ENCODE measurements around the gene KRT5.

The KRT5 gene

DNA sequence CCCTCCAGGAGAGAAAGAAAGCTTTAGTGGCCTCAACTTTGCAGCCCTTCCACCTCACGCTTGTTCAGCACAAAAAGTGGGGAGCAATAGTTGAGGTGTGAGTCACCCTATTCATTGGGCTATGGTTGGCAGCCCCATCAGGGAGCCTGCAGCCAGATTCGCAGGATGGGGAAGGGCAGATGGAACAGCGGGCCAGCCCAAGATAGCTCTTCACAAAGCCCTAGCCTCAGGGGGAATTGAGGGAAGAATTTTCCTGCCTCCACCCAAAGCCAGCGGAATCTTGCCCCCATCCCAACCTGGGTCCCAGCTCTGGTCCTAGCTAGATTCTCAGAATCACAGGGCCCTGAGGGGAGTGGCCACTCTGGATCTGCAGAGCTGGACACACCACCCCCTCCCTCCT lies 3.6 kb upstream of the KRT5 start:
- in situ Hi-C loops (cut with HindIII; ENCODE audit: low pct_unique_long_range_greater_than_20kb, low sequenced_read_pairs) = no loop called here
- no peak for TF ChIP-seq JUND (IDR thresholded peaks at IDR 0.05; ENCODE audit: low read depth)
- no peak for DNase-seq (ENCODE audit: low read depth in 1 of 2, low spot score in 1 of 2)

- no peak for DNase-seq (ENCODE audit: low read depth in 1 of 2, low spot score in 1 of 2)
- TF ChIP-seq JUND (IDR thresholded peaks at IDR 0.05; ENCODE audit: low read depth) = no peak
- in situ Hi-C loops (cut with HindIII; ENCODE audit: low pct_unique_long_range_greater_than_20kb, low sequenced_read_pairs) = no loop called here
Measured at GRCh38 chr12:52522346-52523011, 2.3 kb upstream of the KRT5 start.

DNA sequence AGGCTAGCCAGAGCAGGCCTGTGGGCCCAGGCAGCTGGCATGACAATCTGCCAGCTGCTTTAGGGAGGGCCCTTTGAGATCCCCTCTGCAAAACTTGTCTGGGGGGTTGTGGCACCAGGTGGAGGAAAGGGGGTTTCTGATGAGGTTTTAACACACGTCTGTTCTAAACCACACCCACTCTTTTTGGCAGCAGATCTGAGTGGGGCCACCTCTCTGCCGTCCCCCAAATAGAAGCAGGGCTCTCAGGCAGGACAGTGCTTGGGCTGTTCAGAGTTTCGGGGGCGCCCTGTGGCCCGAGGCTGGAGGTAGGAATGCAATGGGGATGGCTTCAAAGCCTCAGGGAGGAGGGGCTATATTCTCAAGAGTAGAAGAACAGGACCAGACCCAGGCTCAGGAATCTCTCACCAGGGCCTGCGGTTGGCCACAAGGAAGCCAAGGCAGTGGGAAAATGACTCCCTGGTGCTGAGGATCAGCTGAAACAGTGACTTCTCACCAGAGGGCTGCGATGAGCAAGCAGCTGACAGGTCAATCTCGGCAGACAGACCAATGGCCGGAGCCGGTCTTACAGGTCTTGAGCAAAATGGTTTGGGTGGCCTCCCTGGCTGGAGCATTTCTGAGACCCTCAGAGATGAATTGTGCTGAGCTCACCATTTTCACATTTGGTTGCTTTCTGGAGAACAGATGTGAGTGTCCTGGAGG lies 1.5 kb upstream of the KRT5 start:
- no peak for DNase-seq (ENCODE audit: low read depth in 1 of 2, low spot score in 1 of 2)
- in situ Hi-C loops (cut with HindIII; ENCODE audit: low pct_unique_long_range_greater_than_20kb, low sequenced_read_pairs) = no loop called here
- TF ChIP-seq JUND (IDR thresholded peaks at IDR 0.05; ENCODE audit: low read depth) = no peak

DNA sequence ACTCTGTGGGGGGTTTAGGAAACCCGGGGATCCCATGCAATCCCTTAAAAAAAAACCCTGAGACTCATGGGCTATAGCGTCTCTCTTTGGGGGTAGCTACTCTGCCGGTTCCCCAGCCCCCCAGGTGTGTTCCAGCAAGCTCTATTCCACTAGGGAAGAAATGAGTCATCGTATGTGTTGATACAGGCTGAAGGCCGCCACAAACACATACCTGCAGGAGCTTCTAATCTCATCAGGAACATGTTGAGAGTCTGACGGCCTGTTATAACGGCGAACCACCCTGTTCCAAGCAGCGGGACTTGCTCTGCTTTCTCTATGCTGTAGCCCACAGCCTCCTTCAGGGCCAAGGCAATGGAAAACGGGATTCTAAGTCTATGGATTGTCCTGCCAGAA lies 977 bp upstream of the KRT5 start:
- no peak for DNase-seq (ENCODE audit: low read depth in 1 of 2, low spot score in 1 of 2)
- in situ Hi-C loops (cut with HindIII; ENCODE audit: low pct_unique_long_range_greater_than_20kb, low sequenced_read_pairs) = no loop called here
- no peak for TF ChIP-seq JUND (IDR thresholded peaks at IDR 0.05; ENCODE audit: low read depth)

GRCh38 chr12:52519387-52519703 lies 849 bp downstream of the KRT5 start:
- in situ Hi-C loops (cut with HindIII; ENCODE audit: low pct_unique_long_range_greater_than_20kb, low sequenced_read_pairs) = no loop called here
- DNase-seq (ENCODE audit: low read depth in 1 of 2, low spot score in 1 of 2) = no peak
- no peak for TF ChIP-seq JUND (IDR thresholded peaks at IDR 0.05; ENCODE audit: low read depth)

DNA sequence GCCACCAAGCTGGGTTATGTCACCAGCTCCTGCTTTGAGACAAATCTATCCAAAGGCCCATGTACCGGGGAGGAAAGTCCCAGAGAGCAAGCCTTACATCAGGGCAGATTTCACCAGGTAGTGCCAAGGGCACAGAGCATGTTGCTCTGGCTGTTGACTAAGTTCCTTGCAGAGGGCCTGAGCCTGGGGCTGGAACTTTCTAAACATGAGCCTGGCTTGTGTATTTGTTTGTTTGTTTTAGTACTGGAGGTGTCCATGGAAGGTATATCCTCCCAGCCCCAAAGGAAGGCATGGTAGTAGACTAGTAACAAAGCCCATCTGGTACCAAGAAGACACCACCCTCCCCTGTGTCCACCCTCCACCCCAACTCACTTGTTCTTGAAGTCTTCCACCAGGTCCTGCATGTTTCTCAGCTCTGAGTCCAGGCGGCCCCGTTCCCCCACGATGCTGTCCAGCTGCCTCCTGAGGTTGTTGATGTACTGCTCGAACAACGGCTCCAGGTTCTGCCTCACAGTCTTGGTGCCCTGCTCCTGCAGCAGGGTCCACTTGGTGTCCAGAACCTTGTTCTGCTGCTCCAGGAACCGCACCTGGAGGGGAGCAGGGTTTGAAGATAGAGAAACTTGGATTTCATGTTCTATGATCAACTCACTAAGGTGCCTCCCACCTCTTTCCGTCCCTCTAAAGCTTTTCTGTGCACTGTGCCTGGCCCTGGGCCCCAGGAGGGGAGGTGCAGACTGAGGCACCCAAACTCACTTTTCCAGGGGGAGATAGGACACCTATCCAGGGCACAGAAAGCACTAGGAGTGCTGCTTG lies 1.4 kb downstream of the KRT5 start:
- no peak for TF ChIP-seq JUND (IDR thresholded peaks at IDR 0.05; ENCODE audit: low read depth)
- DNase-seq (ENCODE audit: low read depth in 1 of 2, low spot score in 1 of 2) = no peak
- in situ Hi-C loops (cut with HindIII; ENCODE audit: low pct_unique_long_range_greater_than_20kb, low sequenced_read_pairs) = no loop called here

- in situ Hi-C loops (cut with HindIII; ENCODE audit: low pct_unique_long_range_greater_than_20kb, low sequenced_read_pairs) = no loop called here
- no peak for DNase-seq (ENCODE audit: low read depth in 1 of 2, low spot score in 1 of 2)
- TF ChIP-seq JUND (IDR thresholded peaks at IDR 0.05; ENCODE audit: low read depth) = no peak
Measured at GRCh38 chr12:52517888-52518287, 2.3 kb downstream of the KRT5 start.

- TF ChIP-seq JUND (IDR thresholded peaks at IDR 0.05; ENCODE audit: low read depth) = no peak
- DNase-seq (ENCODE audit: low read depth in 1 of 2, low spot score in 1 of 2) = no peak
- in situ Hi-C loops (cut with HindIII; ENCODE audit: low pct_unique_long_range_greater_than_20kb, low sequenced_read_pairs) = no loop called here
Measured at GRCh38 chr12:52517005-52517835, 3.0 kb downstream of the KRT5 start.

DNA sequence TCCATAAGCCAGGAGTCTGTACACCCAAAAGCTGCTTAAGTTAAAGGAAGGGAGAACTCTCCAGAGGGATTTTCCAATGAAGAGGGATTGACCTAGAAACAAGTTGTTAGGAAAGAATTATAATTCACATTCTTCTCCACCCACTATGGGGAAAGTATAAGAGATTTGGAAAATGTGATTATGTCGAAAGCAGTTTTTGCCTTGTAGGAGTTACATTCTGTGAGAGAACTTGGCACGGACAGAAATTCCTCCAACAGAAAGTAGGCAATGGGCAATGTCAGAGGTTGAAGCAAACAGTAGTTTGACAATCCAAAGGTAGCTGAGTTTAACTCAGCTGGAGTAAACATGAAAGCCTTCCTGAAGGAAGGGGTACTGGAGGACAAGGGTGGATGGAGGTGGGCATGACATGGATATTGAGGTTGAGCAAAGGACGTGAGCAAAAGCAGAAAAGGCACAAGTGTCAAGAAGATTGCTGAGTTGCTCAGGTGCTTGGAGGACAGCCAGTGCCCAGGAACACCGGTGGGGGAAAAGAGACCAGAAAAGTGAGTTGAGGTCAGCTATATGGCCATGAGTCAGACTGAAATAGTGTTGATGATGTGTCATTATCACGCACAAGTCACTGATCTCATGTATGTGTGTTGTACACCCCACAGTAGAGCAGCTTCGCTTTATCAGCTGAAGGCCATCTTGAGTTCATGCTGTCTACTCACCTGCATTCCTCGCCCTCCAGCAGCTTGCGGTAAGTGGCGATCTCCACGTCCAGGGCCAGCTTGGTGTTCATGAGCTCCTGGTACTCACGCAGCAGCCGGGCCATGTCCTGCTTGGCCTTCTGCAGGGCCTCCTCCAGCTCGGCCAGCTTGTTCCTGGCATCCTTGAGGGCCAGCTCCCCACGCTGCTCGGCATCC lies 4.0 kb downstream of the KRT5 start:
- DNase-seq (ENCODE audit: low read depth in 1 of 2, low spot score in 1 of 2) = no peak
- in situ Hi-C loops (cut with HindIII; ENCODE audit: low pct_unique_long_range_greater_than_20kb, low sequenced_read_pairs) = no loop called here
- TF ChIP-seq JUND (IDR thresholded peaks at IDR 0.05; ENCODE audit: low read depth) = no peak

DNA sequence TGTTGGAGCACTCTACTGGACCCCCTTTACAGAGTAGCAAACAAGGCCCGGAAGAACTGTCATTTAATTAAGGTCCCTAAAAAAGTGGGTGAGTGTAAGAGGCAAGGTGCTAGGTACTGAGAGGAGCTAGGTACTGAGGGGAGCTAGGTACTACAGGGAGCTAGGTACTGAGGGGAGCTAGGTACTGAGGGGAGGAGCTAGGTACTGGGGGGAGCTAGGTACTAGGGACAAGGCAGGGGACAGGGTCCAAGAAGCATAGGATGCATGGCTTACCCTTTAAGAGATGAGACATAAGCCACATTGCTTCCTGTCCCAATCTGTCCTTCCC lies 4.9 kb downstream of the KRT5 start:
- in situ Hi-C loops (cut with HindIII; ENCODE audit: low pct_unique_long_range_greater_than_20kb, low sequenced_read_pairs) = no loop called here
- TF ChIP-seq JUND (IDR thresholded peaks at IDR 0.05; ENCODE audit: low read depth) = no peak
- DNase-seq (ENCODE audit: low read depth in 1 of 2, low spot score in 1 of 2) = no peak

GRCh38 chr12:52514471-52515318 lies 5.5 kb downstream of the KRT5 start:
- in situ Hi-C loops (cut with HindIII; ENCODE audit: low pct_unique_long_range_greater_than_20kb, low sequenced_read_pairs) = no loop called here
- DNase-seq (ENCODE audit: low read depth in 1 of 2, low spot score in 1 of 2) = no peak
- no peak for TF ChIP-seq JUND (IDR thresholded peaks at IDR 0.05; ENCODE audit: low read depth)
